ENCODE results near the gene MTF1.

The MTF1 gene

DNA sequence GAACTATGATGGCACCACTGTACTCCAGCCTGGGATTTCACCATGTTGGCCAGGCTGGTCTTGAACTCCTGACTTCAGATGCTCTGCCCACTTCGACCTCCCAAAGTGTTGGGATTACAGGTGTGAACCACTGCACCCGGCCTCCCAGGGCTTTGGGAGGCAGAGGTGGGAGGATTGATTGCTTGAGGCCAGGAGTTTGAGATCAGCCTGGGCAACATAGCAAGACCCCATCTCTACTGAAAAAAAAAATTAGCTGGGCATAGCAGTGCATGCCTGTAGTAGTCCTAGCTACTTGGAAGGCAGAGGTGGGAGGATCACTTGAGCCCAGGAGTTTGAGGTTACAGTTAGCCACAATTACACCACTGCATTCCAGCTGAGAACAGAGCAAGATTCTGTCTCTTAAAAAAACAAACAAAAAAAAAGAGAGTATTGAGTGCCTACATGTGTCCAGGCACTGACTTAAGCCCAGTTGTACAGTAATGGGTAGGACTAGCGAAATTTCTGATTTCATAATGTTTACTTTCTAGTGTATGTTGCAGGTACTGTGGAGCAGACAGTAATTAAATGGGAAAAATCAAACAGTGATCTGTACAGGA, 61.5 kb downstream of the MTF1 start:
- TF ChIP-seq ZFX (IDR thresholded peaks at IDR 0.05) = no peak
- H3K27ac ChIP-seq = no peak overlapping the region

- no peak for TF ChIP-seq CTCF (conservative IDR thresholded peaks at IDR 0.05)
- no peak for TF ChIP-seq ZFX (IDR thresholded peaks at IDR 0.05)
- H3K27ac ChIP-seq = no peak overlapping the region
Measured at GRCh38 chr1:37795340-37796125, 63.9 kb downstream of the MTF1 start.

DNA sequence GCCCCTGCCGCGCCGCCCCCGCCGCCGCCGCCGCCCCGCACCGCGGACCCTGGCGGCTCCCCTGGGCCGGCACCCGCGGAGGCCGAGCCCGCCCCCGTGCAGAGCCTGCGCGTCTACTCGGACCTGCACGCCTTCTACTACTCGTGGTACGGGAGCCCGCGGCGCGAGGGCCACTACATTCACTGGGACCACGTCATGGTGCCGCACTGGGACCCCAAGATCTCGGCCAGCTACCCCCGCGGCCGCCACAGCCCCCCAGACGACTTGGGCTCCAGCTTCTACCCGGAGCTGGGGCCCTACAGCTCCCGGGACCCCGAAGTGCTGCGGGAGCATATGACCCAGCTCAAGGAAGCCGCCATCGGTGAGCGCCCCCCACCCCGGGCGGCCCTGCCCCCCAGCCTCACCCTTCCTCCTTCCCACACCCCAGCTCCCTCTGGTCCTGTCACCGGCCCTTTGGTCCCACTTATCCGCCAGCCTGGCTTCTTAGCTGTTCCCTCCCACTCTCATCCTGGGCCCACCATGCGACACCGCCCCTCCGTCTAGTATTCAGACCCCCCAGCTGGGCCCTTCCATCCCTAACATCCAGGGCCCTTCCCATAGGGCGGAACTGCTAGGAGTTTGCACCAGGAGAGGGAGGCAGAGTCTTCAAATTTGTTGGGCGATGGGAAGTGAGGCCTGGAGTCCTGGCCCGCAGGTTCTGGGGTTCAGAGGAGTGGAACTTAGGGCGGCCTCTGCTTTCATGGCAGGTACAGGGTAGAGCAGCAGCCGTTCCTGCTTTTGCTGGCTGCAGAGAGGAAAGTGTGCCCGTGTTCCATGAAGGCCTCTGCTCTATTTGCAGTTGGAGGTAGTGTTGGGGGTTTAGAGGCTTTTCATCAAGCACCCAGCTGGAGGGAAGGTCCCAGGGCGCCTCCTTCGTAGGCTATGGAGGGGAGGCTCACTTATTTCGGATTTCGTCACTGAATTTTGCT, 64.7 kb downstream of the MTF1 start:
- H3K27ac ChIP-seq = peak overlapping the region; percentile 68

DNA sequence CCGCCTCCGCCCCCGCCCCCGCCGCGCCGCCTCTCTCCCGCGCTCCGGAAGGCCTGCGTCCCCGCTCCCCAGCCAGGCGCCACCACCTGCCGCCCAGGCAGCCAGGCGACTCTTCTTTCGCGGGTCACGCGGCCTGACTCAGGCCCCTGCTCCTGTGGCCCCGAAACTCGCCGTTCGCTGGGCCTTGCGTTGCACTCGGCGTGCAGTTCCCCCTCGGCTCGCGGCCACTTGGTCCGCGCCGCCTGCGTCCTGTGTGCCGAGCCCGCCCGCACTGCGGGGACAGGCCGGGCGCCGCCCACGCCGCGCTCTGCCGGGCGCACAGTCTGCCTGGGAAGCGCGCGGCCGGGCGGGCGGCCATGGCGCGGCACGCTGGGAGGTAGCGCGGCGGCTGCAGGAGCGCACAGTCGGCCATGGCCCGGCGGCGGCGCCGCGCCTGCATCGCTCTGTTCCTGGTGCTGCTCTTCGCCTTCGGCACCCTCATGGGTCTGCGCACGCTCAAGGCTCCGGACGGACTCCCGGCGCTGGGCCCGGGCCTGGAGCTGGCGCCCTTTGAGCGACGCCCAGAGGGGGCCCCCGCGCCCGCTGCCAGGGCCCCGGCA, 65.5 kb downstream of the MTF1 start, which contains the start of gene MANEAL:
Gene MANEAL (plus strand): TSS at position 75 of the 599 bp plus-strand sequence. CDS start 336 bp downstream, at position 411.
- H3K27ac ChIP-seq = peak within 1 kb of the TSS; percentile 68
- TF ChIP-seq CTCF (conservative IDR thresholded peaks at IDR 0.05) = no peak
- TF ChIP-seq ZFX (IDR thresholded peaks at IDR 0.05) = peak; percentile 91

More for the DNA sequence above, 64.7 kb downstream of the MTF1 start:
- no peak for TF ChIP-seq CTCF (conservative IDR thresholded peaks at IDR 0.05)
- no peak for TF ChIP-seq ZFX (IDR thresholded peaks at IDR 0.05)

GRCh38 chr1:37792943-37793686, 66.3 kb downstream of the MTF1 start:
- TF ChIP-seq CTCF (conservative IDR thresholded peaks at IDR 0.05) (no peak), ZFX (IDR thresholded peaks at IDR 0.05) (no peak)
- peak overlapping the region; percentile 68 for H3K27ac ChIP-seq

- no peak for TF ChIP-seq CTCF (conservative IDR thresholded peaks at IDR 0.05)
- TF ChIP-seq ZFX (IDR thresholded peaks at IDR 0.05) = no peak
Measured at GRCh38 chr1:37782491-37782890, 76.9 kb downstream of the MTF1 start.

GRCh38 chr1:37778654-37779053, 80.7 kb downstream of the MTF1 start:
- no peak for TF ChIP-seq ZFX (IDR thresholded peaks at IDR 0.05)
- no peak for TF ChIP-seq CTCF (conservative IDR thresholded peaks at IDR 0.05)
- no peak overlapping the region for H3K27ac ChIP-seq

More at GRCh38 chr1:37782491-37782890, 76.9 kb downstream of the MTF1 start:
- H3K27ac ChIP-seq = no peak overlapping the region

Measured in C4-2B (cell line).